ENCODE results near the gene CCDC183. TPM values are rescaled to one million over a fixed set of nuclear protein-coding genes. Genes with fewer than 3 reads are reported as not detected.
"Not testable (repeated sequence)": the region's sequence is repeated elsewhere in the genome, so short reads cannot be mapped to it uniquely, and the experiment has no call there.

CCDC183 gene
- total RNA-seq, 1 donor from 2014 or later = 0.84 TPM

- DNase-seq (ENCODE audit: low read depth) = no peak
- Histone ChIP-seq H3K4me3 (ENCODE audit: low read depth, low read length) (no peak overlapping the region), H3K27me3 (ENCODE audit: control insufficient read depth, insufficient read depth, low read length) (peaks cover 2% of the 10 kb centered on the region), H3K36me3 (ENCODE audit: control insufficient read depth, insufficient read depth, low read length) (no peaks in the 10 kb centered on the region)
- TF ChIP-seq CTCF (IDR thresholded peaks at IDR 0.05; ENCODE audit: insufficient read depth, low read length, poor library complexity, severe bottlenecking) = no peak
Measured at GRCh38 chr9:136784997-136785361, 11.2 kb upstream of the CCDC183 start.

DNA sequence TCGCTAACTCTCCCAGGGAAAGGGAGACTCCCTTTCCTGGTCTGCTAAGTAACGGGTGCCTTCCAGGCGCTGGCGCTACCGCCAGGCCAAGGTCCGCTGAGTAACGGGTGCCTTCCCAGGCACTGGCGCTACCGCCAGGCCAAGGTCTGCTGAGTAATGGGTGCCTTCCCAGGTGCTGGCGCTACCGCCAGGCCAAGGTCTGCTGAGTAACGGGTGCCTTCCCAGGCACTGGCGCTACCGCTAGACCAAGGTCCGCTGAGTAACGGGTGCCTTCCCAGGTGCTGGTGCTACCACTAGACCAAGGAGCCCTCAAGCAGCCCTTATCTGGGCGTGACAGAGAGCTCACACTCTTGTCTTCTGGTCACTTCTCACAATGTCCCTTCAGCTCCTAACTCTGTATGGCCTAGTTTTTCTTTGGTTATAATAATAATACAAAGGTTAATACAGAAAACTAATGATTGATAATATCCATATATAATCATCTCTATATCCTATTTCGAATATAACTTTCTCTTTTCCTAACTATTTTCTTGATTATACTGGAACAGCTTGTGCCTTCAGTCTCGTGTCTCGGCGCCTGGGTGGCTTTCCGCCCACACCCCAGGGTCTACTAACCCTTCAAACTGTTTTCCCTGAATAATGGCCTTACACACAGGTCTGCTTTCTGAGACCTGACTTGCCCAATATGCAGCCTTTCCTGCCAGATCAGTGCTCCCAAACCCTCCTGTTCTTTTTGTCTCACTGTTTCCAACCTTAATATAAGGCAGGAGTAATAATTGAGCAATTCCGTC is 10.4 kb upstream of the CCDC183 start:
- H3K36me3 ChIP-seq (ENCODE audit: control insufficient read depth, insufficient read depth, low read length) = not testable (repeated sequence)

GRCh38 chr9:136786451-136786850 is 9.7 kb upstream of the CCDC183 start:
- H3K27me3 ChIP-seq (ENCODE audit: control insufficient read depth, insufficient read depth, low read length) = no peaks in the 10 kb centered on the region
- no peak for DNase-seq (ENCODE audit: low read depth)
- no peak for TF ChIP-seq CTCF (IDR thresholded peaks at IDR 0.05; ENCODE audit: insufficient read depth, low read length, poor library complexity, severe bottlenecking)
- no peak overlapping the region for H3K4me3 ChIP-seq (ENCODE audit: low read depth, low read length)
- H3K36me3 ChIP-seq (ENCODE audit: control insufficient read depth, insufficient read depth, low read length) = no peaks in the 10 kb centered on the region

More for the DNA sequence above, 10.4 kb upstream of the CCDC183 start:
- DNase-seq (ENCODE audit: low read depth); H3K27me3 ChIP-seq (ENCODE audit: control insufficient read depth, insufficient read depth, low read length); H3K4me3 ChIP-seq (ENCODE audit: low read depth, low read length): not testable (repeated sequence)

- H3K4me3 ChIP-seq (ENCODE audit: low read depth, low read length); DNase-seq (ENCODE audit: low read depth); H3K36me3 ChIP-seq (ENCODE audit: control insufficient read depth, insufficient read depth, low read length); H3K27me3 ChIP-seq (ENCODE audit: control insufficient read depth, insufficient read depth, low read length): not testable (repeated sequence)
Measured at GRCh38 chr9:136786983-136787382, 9.2 kb upstream of the CCDC183 start.

DNA sequence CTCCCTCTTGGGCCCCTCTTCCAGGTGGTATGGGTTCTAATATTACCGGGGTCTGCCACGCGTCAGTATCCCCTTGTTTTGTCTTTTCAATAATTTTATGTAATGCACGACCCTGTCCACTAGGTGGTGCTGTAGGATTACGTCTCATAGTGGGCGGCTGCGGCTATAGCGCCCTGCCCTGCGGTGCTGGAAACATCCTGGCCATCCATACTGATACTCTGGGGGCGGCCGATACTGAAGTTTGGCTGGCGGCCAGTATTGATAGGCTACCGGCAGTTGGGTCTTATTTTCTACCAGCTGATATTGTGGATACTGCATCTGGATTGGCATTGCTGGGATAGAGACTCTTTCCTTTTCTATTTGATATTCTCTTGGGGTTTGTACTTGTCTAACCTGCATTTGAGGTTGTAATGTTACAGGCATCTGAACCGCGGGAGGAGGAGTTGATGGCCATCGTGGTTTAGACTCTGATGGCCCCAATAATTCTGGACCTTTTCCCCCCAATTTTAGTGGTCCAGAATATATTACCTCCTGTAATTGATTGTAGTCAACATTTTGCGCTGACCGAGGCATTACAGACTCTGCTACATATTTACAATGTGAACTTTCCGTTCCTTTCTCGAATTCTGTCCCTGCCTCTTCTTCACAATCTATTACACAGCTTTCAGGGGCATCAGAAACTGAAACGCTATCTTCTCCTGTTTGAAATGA is 8.3 kb upstream of the CCDC183 start:
- H3K36me3 ChIP-seq (ENCODE audit: control insufficient read depth, insufficient read depth, low read length) = no peaks in the 10 kb centered on the region
- no peak for DNase-seq (ENCODE audit: low read depth)
- H3K4me3 ChIP-seq (ENCODE audit: low read depth, low read length) = no peak overlapping the region
- no peaks in the 10 kb centered on the region for H3K27me3 ChIP-seq (ENCODE audit: control insufficient read depth, insufficient read depth, low read length)
- peak; percentile 75 for TF ChIP-seq CTCF (IDR thresholded peaks at IDR 0.05; ENCODE audit: insufficient read depth, low read length, poor library complexity, severe bottlenecking)

DNA sequence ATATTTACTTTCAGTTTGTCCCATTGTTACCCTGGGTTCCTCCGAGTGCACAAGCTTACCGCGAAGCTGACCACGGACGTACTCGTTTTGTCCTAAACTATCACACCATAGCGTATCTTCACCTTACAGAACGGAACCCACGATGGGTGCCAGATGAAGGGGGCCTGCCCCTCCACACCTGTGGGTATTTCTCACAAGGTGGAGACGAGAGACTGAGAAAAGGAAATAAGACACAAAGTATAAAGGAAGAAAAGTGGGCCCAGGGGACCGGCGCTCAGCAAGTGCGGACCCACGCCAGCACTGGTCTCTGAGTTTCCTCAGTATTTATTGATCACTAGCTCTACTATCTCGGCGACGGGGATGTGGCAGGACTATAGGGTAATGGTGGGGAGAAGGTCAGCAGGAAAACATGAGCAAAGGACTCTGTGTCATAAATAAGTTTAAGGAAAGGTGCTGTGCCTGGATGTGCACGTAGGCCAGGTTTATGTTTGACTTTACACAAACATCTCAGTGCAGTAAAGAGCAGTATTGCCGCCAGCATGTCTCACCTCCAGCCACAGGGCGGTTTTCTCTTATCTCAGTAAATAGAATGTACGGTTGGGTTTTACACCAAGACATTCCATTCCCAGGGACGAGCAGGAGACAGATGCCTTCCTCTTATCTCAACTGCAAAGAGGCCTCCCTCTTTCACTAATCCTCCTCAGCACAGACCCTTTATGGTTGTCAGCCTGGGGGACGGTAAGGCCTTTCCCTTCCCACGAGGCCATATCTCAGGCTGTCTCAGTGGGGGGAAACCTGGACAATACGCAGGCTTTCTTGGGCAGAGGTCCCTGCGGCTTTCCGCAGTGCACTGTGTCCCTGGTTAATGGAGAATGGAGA is 7.3 kb upstream of the CCDC183 start:
- not testable (repeated sequence) for DNase-seq (ENCODE audit: low read depth); H3K27me3 ChIP-seq (ENCODE audit: control insufficient read depth, insufficient read depth, low read length); H3K4me3 ChIP-seq (ENCODE audit: low read depth, low read length); H3K36me3 ChIP-seq (ENCODE audit: control insufficient read depth, insufficient read depth, low read length)

DNA sequence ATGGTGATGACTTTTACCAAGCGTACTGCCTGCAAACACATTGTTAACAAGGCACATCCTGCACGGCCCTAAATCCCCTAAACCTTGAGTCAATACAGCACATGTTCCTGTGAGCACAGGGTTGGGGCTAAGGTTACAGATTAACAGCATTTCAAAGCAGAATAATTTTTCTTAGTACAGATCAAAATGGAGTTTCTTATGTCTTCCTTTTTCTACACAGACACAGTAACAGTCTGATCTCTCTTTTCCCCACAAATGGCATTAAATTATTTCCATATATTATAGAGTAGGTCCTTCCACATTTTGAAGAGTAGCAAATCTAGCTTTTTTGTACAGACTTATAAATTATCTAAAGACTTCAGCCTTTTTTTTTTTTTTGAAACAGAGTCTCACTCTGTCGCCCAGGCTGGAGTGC is 6.6 kb upstream of the CCDC183 start:
- Histone ChIP-seq H3K36me3 (ENCODE audit: control insufficient read depth, insufficient read depth, low read length) (no peaks in the 10 kb centered on the region), H3K27me3 (ENCODE audit: control insufficient read depth, insufficient read depth, low read length) (no peaks in the 10 kb centered on the region), H3K4me3 (ENCODE audit: low read depth, low read length) (no peak overlapping the region)
- no peak for TF ChIP-seq CTCF (IDR thresholded peaks at IDR 0.05; ENCODE audit: insufficient read depth, low read length, poor library complexity, severe bottlenecking)
- DNase-seq (ENCODE audit: low read depth) = no peak
